Astrocyte (in vitro differentiated cells and primary cell): ENCODE results near the gene BHLHE40. TPM values are rescaled to one million over a fixed set of nuclear protein-coding genes. Genes with fewer than 3 reads are reported as not detected.
A peak's percentile ranks its signal among the peaks of the same experiment; 100 is the strongest.

Experiments used
- DNase-seq: peaks from one replicate; pipeline ENCODE4 v3.0.0-alpha.2; 2010; ENCODE audit warnings: low read depth
- FAIRE-seq: peaks from 2 replicates; lab custom pipeline; 2011; peaks lifted over from hg19 to GRCh38; lab: Jason Lieb, UNC
- H2AFZ ChIP-seq: 2 replicates; pipeline ENCODE4 v1.6.0; 2012; ENCODE audit warnings: low read depth, low read length, inconsistent platforms
- H3K27ac ChIP-seq: 2 replicates; pipeline ENCODE4 v1.5.1; 2011; ENCODE audit warnings: low read depth, low read length, inconsistent platforms
- H3K27me3 ChIP-seq: 2 replicates; pipeline ENCODE4 v1.6.0; 2011; ENCODE audit warnings: low read length, inconsistent platforms; ENCODE audit not compliant: insufficient read depth
- H3K36me3 ChIP-seq: 2 replicates; pipeline ENCODE4 v1.5.1; 2011; ENCODE audit warnings: low read length, inconsistent platforms; ENCODE audit not compliant: insufficient read depth
- H3K4me1 ChIP-seq: 2 replicates; pipeline ENCODE4 v1.5.1; 2011; ENCODE audit warnings: low read length, inconsistent platforms; ENCODE audit not compliant: insufficient read depth
- H3K4me2 ChIP-seq: 2 replicates; pipeline ENCODE4 v1.6.0; 2012; ENCODE audit warnings: low read length, inconsistent platforms
- H3K4me3 ChIP-seq: 2 replicates; pipeline ENCODE4 v1.5.1; 2011; ENCODE audit warnings: low read depth, mild to moderate bottlenecking, low read length, inconsistent platforms; ENCODE audit not compliant: insufficient read depth
- H3K79me2 ChIP-seq: 2 replicates; pipeline ENCODE4 v1.6.0; 2012; ENCODE audit warnings: mild to moderate bottlenecking, low read length, inconsistent platforms; ENCODE audit not compliant: insufficient read depth
- H3K9ac ChIP-seq: 2 replicates; pipeline ENCODE4 v1.6.0; 2012; ENCODE audit warnings: mild to moderate bottlenecking, low read length, inconsistent platforms
- H3K9me3 ChIP-seq: 2 replicates; pipeline ENCODE4 v1.5.1; 2012; ENCODE audit warnings: low read depth, mild to moderate bottlenecking, low read length, inconsistent platforms; ENCODE audit not compliant: insufficient read depth
- H4K20me1 ChIP-seq: 2 replicates; pipeline ENCODE4 v1.6.0; 2012; ENCODE audit warnings: low read length, inconsistent platforms; ENCODE audit not compliant: insufficient read depth
- H3K27ac Mint-ChIP-seq: one replicate; pipeline ENCODE4 v1.8.0; 2021; ENCODE audit warnings: mild to moderate bottlenecking, mixed read lengths; ENCODE audit not compliant: unreplicated experiment
- H3K27me3 Mint-ChIP-seq: one replicate; pipeline ENCODE4 v1.8.0; 2021; ENCODE audit warnings: low read depth, mixed read lengths; ENCODE audit not compliant: unreplicated experiment
- H3K36me3 Mint-ChIP-seq: one replicate; pipeline ENCODE4 v1.8.0; 2021; ENCODE audit warnings: low read depth, mixed read lengths; ENCODE audit not compliant: unreplicated experiment
- H3K4me1 Mint-ChIP-seq: one replicate; pipeline ENCODE4 v1.8.0; 2021; ENCODE audit warnings: low read depth, mixed read lengths; ENCODE audit not compliant: unreplicated experiment
- H3K4me3 Mint-ChIP-seq: one replicate; pipeline ENCODE4 v1.8.0; 2021; ENCODE audit warnings: mild to moderate bottlenecking, moderate library complexity, mixed read lengths; ENCODE audit not compliant: unreplicated experiment
- H3K9me3 Mint-ChIP-seq: one replicate; pipeline ENCODE4 v1.8.0; 2021; ENCODE audit warnings: mild to moderate bottlenecking, mixed read lengths; ENCODE audit not compliant: unreplicated experiment
- CTCF ChIP-seq: IDR thresholded peaks from 2 replicates; pipeline ENCODE4 v1.5.1; 2011; ENCODE audit warnings: low read depth, mild to moderate bottlenecking, inconsistent platforms, low read length, moderate library complexity; ENCODE audit not compliant: insufficient read depth
- EZH2 ChIP-seq: IDR thresholded peaks from 2 replicates; pipeline ENCODE4 v1.6.1; 2012; ENCODE audit warnings: mild to moderate bottlenecking, low read length, inconsistent platforms; ENCODE audit not compliant: insufficient read depth
- total RNA-seq: library from RNA; stranded (reverse); gene quantifications from 2 replicates; pipeline ENCODE4 v1.2.1, GENCODE V29; 2021

The BHLHE40 gene
- total RNA-seq, 1 donor from 2014 or later: 156 TPM

GRCh38 chr3:4935347-4935746 lies 43.9 kb upstream of the BHLHE40 start:
- Mint-ChIP-seq H3K9me3 (no peaks in the 10 kb centered on the region), H3K27ac (no peak overlapping the region), H3K4me3 (no peak overlapping the region), H3K4me1 (peaks cover 11% of the 10 kb centered on the region), H3K27me3 (no peaks in the 10 kb centered on the region), H3K36me3 (no peaks in the 10 kb centered on the region)
- H3K4me3 ChIP-seq: no peak overlapping the region
- no peaks in the 10 kb centered on the region for H3K36me3 ChIP-seq
- peak; percentile 54 for DNase-seq
- H3K27ac ChIP-seq: no peak overlapping the region
- no peak overlapping the region for H2AFZ ChIP-seq
- H3K9ac ChIP-seq: no peak overlapping the region
- H3K4me1 ChIP-seq: peaks cover 4% of the 10 kb centered on the region
- no peaks in the 10 kb centered on the region for H4K20me1 ChIP-seq
- no peak for FAIRE-seq
- H3K4me2 ChIP-seq: no peak overlapping the region
- no peaks in the 10 kb centered on the region for H3K27me3 ChIP-seq
- no peaks in the 10 kb centered on the region for H3K9me3 ChIP-seq
- TF ChIP-seq CTCF (no peak), EZH2 (no peak)
- H3K79me2 ChIP-seq: no peaks in the 10 kb centered on the region

GRCh38 chr3:4936982-4937614 lies 42.1 kb upstream of the BHLHE40 start:
- no peaks in the 10 kb centered on the region for H3K79me2 ChIP-seq
- H2AFZ ChIP-seq: no peak overlapping the region

More at GRCh38 chr3:4936982-4937614, 42.1 kb upstream of the BHLHE40 start:
- FAIRE-seq: no peak
- H3K9me3 Mint-ChIP-seq: no peaks in the 10 kb centered on the region
- no peaks in the 10 kb centered on the region for H3K36me3 Mint-ChIP-seq
- TF ChIP-seq EZH2 (no peak), CTCF (no peak)
- no peak overlapping the region for H3K4me2 ChIP-seq
- H3K4me3 Mint-ChIP-seq: no peak overlapping the region
- no peaks in the 10 kb centered on the region for H4K20me1 ChIP-seq
- peaks cover 4% of the 10 kb centered on the region for H3K4me1 ChIP-seq
- H3K9me3 ChIP-seq: no peaks in the 10 kb centered on the region
- H3K4me1 Mint-ChIP-seq: peaks cover 11% of the 10 kb centered on the region
- H3K27me3 Mint-ChIP-seq: no peaks in the 10 kb centered on the region
- DNase-seq: no peak
- no peak overlapping the region for H3K27ac Mint-ChIP-seq
- no peak overlapping the region for H3K4me3 ChIP-seq
- no peak overlapping the region for H3K27ac ChIP-seq
- no peaks in the 10 kb centered on the region for H3K36me3 ChIP-seq
- no peak overlapping the region for H3K9ac ChIP-seq
- no peaks in the 10 kb centered on the region for H3K27me3 ChIP-seq
